BLaER1 treated with 17β-estradiol and CSF1 and Interleukin-3, amounts not matched to agents 10 nM and 100 nM (cell line): ENCODE measurements around the gene TNNC1.

Experiments used
- H3K27ac ChIP-seq, 11 experiments: shearing (Covaris generic); formaldehyde crosslinking; 2 replicates each; pipeline ENCODE4 v1.8.1; 2022
- H3K27me3 ChIP-seq, 11 experiments: shearing (Covaris generic); formaldehyde crosslinking; 2 replicates each; pipeline ENCODE4 v1.8.1; 2022
- H3K36me3 ChIP-seq, 11 experiments: shearing (Covaris generic); formaldehyde crosslinking; 2 replicates each; pipeline ENCODE4 v1.8.1; 2022
- H3K4me1 ChIP-seq, 10 experiments: shearing (Covaris generic); formaldehyde crosslinking; 2 replicates each; pipeline ENCODE4 v1.8.1; 2022
- H3K4me2 ChIP-seq, 11 experiments: shearing (Covaris generic); formaldehyde crosslinking; 2 replicates each; pipeline ENCODE4 v1.8.1; 2022
- H3K4me3 ChIP-seq, 10 experiments: shearing (Covaris generic); formaldehyde crosslinking; 2 replicates each; pipeline ENCODE4 v1.8.1; 2022
- H3K9ac ChIP-seq, 11 experiments: shearing (Covaris generic); formaldehyde crosslinking; 2 replicates each; pipeline ENCODE4 v1.8.1; 2022
- H3K9me3 ChIP-seq, 11 experiments: shearing (Covaris generic); formaldehyde crosslinking; replicated peaks in 1 of 11; 2 replicates each; pipeline ENCODE4 v1.8.1; 2022
- H4K20me1 ChIP-seq, 11 experiments: shearing (Covaris generic); formaldehyde crosslinking; 2 replicates each; pipeline ENCODE4 v1.8.1; 2022
- Cebpa-rat ChIP-seq, 11 experiments: shearing (Covaris generic); IDR thresholded peaks; 2 replicates each; pipeline ENCODE4 v1.8.1; 2022

The TNNC1 gene

GRCh38 chr3:52403271-52403841 is 50.5 kb downstream of the TNNC1 start:
- H3K4me1 ChIP-seq: peaks cover 8 to 25% (median 11%) of the 10 kb centered on the region in 10 experiments
- H3K9ac ChIP-seq: no peak overlapping the region; a peak in 1 of 22 replicates
- TF ChIP-seq Cebpa-rat (IDR thresholded peaks at IDR 0.05): no peak
- no peak overlapping the region for H3K4me2 ChIP-seq
- no peaks in the 10 kb centered on the region for H3K27me3 ChIP-seq
- H3K9me3 ChIP-seq: no peaks in the 10 kb centered on the region
- peaks cover 0 to 88% (median 28%) of the 10 kb centered on the region in 11 experiments; a peak in 15 of 22 replicates for H4K20me1 ChIP-seq
- peaks cover 93 to 100% (median 99%) of the 10 kb centered on the region in 11 experiments for H3K36me3 ChIP-seq
- no peak overlapping the region for H3K27ac ChIP-seq
- no peak overlapping the region for H3K4me3 ChIP-seq

DNA sequence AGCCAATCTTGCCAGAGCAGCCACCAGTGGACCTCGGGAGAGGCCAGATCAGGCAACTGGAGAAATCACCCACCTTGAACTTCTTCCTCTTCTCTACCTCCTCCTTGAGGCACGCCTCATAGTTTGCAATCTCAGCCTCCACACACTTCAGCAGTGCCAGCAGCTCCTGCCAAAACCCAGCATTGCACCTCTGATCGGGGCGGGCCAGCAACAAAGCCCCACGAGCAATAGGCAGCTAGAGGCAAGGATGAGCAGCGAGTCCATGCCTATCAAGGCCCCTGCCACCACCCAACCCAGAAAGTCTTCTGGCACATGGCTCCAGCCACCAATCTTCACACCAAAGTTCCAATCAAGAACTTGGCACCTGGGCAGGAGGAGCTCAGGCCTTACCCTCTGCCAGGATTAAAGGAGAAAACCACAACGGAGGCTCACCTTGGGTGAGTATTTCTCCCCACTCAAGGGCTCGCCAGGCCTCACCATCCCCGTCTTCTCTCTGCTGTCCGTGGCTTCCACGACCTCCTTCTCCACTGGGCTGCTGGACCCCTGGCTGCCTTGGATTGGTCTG is 51.1 kb downstream of the TNNC1 start:
- Histone ChIP-seq H4K20me1 (peaks cover 0 to 91% (median 28%) of the 10 kb centered on the region in 11 experiments; a peak in 15 of 22 replicates), H3K27me3 (no peaks in the 10 kb centered on the region), H3K4me1 (peaks cover 2 to 19% (median 5%) of the 10 kb centered on the region in 10 experiments; a peak in 17 of 20 replicates), H3K27ac (no peak overlapping the region), H3K9me3 (no peaks in the 10 kb centered on the region), H3K4me2 (no peak overlapping the region), H3K4me3 (no peak overlapping the region), H3K9ac (no peak overlapping the region; a peak in 1 of 22 replicates), H3K36me3 (peaks cover 87 to 99% (median 93%) of the 10 kb centered on the region in 11 experiments)
- no peak for TF ChIP-seq Cebpa-rat (IDR thresholded peaks at IDR 0.05)

GRCh38 chr3:52402101-52402521 is 51.7 kb downstream of the TNNC1 start:
- H3K4me2 ChIP-seq: no peak overlapping the region
- no peaks in the 10 kb centered on the region for H3K27me3 ChIP-seq
- H4K20me1 ChIP-seq: peaks cover 0 to 91% (median 28%) of the 10 kb centered on the region in 11 experiments; a peak in 15 of 22 replicates
- no peak overlapping the region for H3K9ac ChIP-seq
- no peak overlapping the region; a peak in 1 of 22 replicates for H3K27ac ChIP-seq
- H3K36me3 ChIP-seq: peaks cover 80 to 96% (median 86%) of the 10 kb centered on the region in 11 experiments
- H3K9me3 ChIP-seq: no peaks in the 10 kb centered on the region
- no peak for TF ChIP-seq Cebpa-rat (IDR thresholded peaks at IDR 0.05)
- H3K4me1 ChIP-seq: peaks cover 0 to 13% (median 3%) of the 10 kb centered on the region in 10 experiments; a peak in 6 of 20 replicates
- no peak overlapping the region for H3K4me3 ChIP-seq

DNA sequence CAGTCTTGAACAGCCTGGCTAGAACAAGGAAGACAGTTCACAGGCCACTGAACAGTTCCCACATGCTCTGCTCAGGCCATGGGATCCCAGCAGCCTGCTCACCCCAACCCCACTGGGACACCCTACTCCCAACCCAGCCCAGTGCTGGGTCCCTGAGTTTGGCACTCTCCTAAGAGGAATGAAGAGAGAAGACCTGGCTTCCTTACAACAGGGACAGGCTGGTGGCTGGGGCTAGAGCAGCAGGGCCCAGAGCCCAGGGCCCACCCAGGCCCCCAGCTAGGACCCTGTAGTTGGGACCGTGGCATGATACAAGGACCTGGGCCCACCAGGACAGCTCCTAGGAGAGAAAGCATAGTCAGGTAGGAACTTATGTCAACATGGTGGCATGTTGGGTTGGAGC is 52.3 kb downstream of the TNNC1 start:
- H4K20me1 ChIP-seq: peaks cover 0 to 86% (median 28%) of the 10 kb centered on the region in 11 experiments; a peak in 13 of 22 replicates
- H3K4me3 ChIP-seq: no peak overlapping the region
- no peak for TF ChIP-seq Cebpa-rat (IDR thresholded peaks at IDR 0.05)
- no peaks in the 10 kb centered on the region for H3K9me3 ChIP-seq
- H3K9ac ChIP-seq: no peak overlapping the region
- H3K4me2 ChIP-seq: no peak overlapping the region
- H3K4me1 ChIP-seq: peaks cover 0 to 9% (median 0%) of the 10 kb centered on the region in 10 experiments; a peak in 4 of 20 replicates
- no peaks in the 10 kb centered on the region for H3K27me3 ChIP-seq
- H3K27ac ChIP-seq: no peak overlapping the region; a peak in 1 of 22 replicates
- peaks cover 75 to 95% (median 81%) of the 10 kb centered on the region in 11 experiments for H3K36me3 ChIP-seq
